Measurements from ENCODE around the gene GPT2. TPM values are rescaled to one million over a fixed set of nuclear protein-coding genes. Genes with fewer than 3 reads are reported as not detected.

The GPT2 gene
- total RNA-seq, 6 donors from 2014 or later, result 2.9 to 19.9 (median 6.3) TPM

- no peaks in the 10 kb centered on the region for H3K36me3 ChIP-seq
- peaks cover 3 to 7% (median 5%) of the 10 kb centered on the region in 4 donors for H3K4me1 ChIP-seq
- H3K4me3 ChIP-seq, result no peak overlapping the region
- WGBS, 2 donors, result 89 to 95% methylated on average over 5 of the region's 5 CpGs
- H3K9me3 ChIP-seq, result no peaks in the 10 kb centered on the region
- no peak overlapping the region for H3K27ac ChIP-seq
- ATAC-seq (ENCODE audit: low FRiP score in 2 of 2) (no peak), DNase-seq (no peak)
- no peak for TF ChIP-seq EP300 (IDR thresholded peaks at IDR 0.05)
- TF ChIP-seq CTCF (IDR thresholded peaks at IDR 0.05), result no peak
- TF ChIP-seq POLR2A (IDR thresholded peaks at IDR 0.05), result no peak
- TF ChIP-seq POLR2AphosphoS5 (IDR thresholded peaks at IDR 0.05), result no peak
- H3K27me3 ChIP-seq, result no peaks in the 10 kb centered on the region
Observed at GRCh38 chr16:46889942-46890300, 5.8 kb downstream of the GPT2 start.

GRCh38 chr16:46891910-46892309 is 7.7 kb downstream of the GPT2 start:
- WGBS, 2 donors, result 78 to 81% methylated on average over 1 of the region's 1 CpG
- no peak overlapping the region for H3K4me3 ChIP-seq
- ATAC-seq (ENCODE audit: low FRiP score in 2 of 2) (no peak), DNase-seq (no peak)
- no peaks in the 10 kb centered on the region for H3K27me3 ChIP-seq
- no peaks in the 10 kb centered on the region for H3K36me3 ChIP-seq
- TF ChIP-seq POLR2A (IDR thresholded peaks at IDR 0.05) (no peak), CTCF (IDR thresholded peaks at IDR 0.05) (no peak), POLR2AphosphoS5 (IDR thresholded peaks at IDR 0.05) (no peak), EP300 (IDR thresholded peaks at IDR 0.05) (no peak)
- no peak overlapping the region for H3K27ac ChIP-seq
- no peaks in the 10 kb centered on the region for H3K9me3 ChIP-seq
- H3K4me1 ChIP-seq, result peaks cover 0 to 12% (median 3%) of the 10 kb centered on the region in 4 donors

- Histone ChIP-seq H3K27ac (no peak overlapping the region), H3K27me3 (no peaks in the 10 kb centered on the region), H3K9me3 (no peaks in the 10 kb centered on the region), H3K4me1 (peaks cover 0 to 12% (median 3%) of the 10 kb centered on the region in 4 donors), H3K4me3 (no peak overlapping the region), H3K36me3 (no peaks in the 10 kb centered on the region)
- 59 to 67% methylated on average over 1 to 9 of the region's 11 CpGs for WGBS, 2 donors
- peak in 1 of 2 donors; percentile 26 for DNase-seq
- no peak for ATAC-seq (ENCODE audit: low FRiP score in 2 of 2)
- no peak for TF ChIP-seq EP300 (IDR thresholded peaks at IDR 0.05)
Observed at GRCh38 chr16:46894036-46894672, 10.0 kb downstream of the GPT2 start.

- Histone ChIP-seq H3K27me3 (no peaks in the 10 kb centered on the region), H3K36me3 (peaks cover 0 to 4% (median 0%) of the 10 kb centered on the region in 4 donors), H3K4me3 (no peak overlapping the region), H3K9me3 (no peaks in the 10 kb centered on the region), H3K4me1 (peaks cover 0 to 12% (median 3%) of the 10 kb centered on the region in 4 donors), H3K27ac (no peak overlapping the region)
- DNase-seq (peak in 1 of 2 donors; percentile 31), ATAC-seq (ENCODE audit: low FRiP score in 2 of 2) (no peak)
- WGBS, 2 donors, result 58 to 68% methylated on average over 9 of the region's 9 CpGs
- TF ChIP-seq CTCF (IDR thresholded peaks at IDR 0.05) (no peak), POLR2A (IDR thresholded peaks at IDR 0.05) (no peak), EP300 (IDR thresholded peaks at IDR 0.05) (no peak), POLR2AphosphoS5 (IDR thresholded peaks at IDR 0.05) (no peak)
Observed at GRCh38 chr16:46895399-46896313, 11.5 kb downstream of the GPT2 start.

GRCh38 chr16:46896314-46896968 is 12.3 kb downstream of the GPT2 start:
- Histone ChIP-seq H3K27ac (no peak overlapping the region), H3K9me3 (no peaks in the 10 kb centered on the region), H3K4me1 (peaks cover 0 to 12% (median 3%) of the 10 kb centered on the region in 4 donors), H3K27me3 (no peaks in the 10 kb centered on the region), H3K36me3 (peaks cover 0 to 12% (median 0%) of the 10 kb centered on the region in 4 donors), H3K4me3 (no peak overlapping the region)
- WGBS, 2 donors, result 81 to 85% methylated on average over 5 to 7 of the region's 7 CpGs
- no peak for ATAC-seq (ENCODE audit: low FRiP score in 2 of 2)
- TF ChIP-seq EP300 (IDR thresholded peaks at IDR 0.05) (no peak), CTCF (IDR thresholded peaks at IDR 0.05) (no peak), POLR2AphosphoS5 (IDR thresholded peaks at IDR 0.05) (peak in 1 of 2 donors; percentile 14), POLR2A (IDR thresholded peaks at IDR 0.05) (no peak)
- DNase-seq, result no peak
